GM20000 (cell line): ENCODE data around the gene UVRAG.
"Not testable (repeated sequence)": the region's sequence is repeated elsewhere in the genome, so short reads cannot be mapped to it uniquely, and the experiment has no call there.

ENCODE experiments used
- DNase-seq: peaks from one replicate; pipeline ENCODE4 v3.0.0; 2012; ENCODE audit warnings: low spot score
- TF ChIP-seq, protein P1 (sequence below): IDR thresholded peaks from 2 replicates; pipeline ENCODE4 v1.5.1; 2012; ENCODE audit warnings: mild to moderate bottlenecking, control low read depth; ENCODE audit errors: extremely low read depth, missing control alignments

Gene UVRAG

DNA sequence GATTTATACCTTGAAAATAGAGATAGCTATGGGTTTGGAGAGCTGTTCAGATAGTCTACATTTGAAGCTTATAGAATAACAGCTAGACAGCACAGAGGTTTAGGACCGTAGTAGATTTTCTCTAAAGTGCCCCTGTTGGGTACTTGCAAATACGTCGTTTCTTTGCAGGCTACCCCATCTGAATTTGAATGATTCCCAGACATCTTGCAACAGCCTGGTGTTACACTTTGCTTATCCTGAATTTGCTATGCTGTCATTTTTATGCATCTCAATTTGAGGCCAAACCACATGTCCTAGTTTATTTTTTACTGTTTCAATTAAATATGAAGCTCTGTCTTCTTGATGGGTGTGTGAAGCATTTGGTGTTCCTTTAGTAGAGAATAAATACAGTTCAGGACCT is 249.2 kb downstream of the UVRAG start:
- TF ChIP-seq, protein P1, sequence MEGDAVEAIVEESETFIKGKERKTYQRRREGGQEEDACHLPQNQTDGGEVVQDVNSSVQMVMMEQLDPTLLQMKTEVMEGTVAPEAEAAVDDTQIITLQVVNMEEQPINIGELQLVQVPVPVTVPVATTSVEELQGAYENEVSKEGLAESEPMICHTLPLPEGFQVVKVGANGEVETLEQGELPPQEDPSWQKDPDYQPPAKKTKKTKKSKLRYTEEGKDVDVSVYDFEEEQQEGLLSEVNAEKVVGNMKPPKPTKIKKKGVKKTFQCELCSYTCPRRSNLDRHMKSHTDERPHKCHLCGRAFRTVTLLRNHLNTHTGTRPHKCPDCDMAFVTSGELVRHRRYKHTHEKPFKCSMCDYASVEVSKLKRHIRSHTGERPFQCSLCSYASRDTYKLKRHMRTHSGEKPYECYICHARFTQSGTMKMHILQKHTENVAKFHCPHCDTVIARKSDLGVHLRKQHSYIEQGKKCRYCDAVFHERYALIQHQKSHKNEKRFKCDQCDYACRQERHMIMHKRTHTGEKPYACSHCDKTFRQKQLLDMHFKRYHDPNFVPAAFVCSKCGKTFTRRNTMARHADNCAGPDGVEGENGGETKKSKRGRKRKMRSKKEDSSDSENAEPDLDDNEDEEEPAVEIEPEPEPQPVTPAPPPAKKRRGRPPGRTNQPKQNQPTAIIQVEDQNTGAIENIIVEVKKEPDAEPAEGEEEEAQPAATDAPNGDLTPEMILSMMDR, result no peak
- DNase-seq, result no peak

DNA sequence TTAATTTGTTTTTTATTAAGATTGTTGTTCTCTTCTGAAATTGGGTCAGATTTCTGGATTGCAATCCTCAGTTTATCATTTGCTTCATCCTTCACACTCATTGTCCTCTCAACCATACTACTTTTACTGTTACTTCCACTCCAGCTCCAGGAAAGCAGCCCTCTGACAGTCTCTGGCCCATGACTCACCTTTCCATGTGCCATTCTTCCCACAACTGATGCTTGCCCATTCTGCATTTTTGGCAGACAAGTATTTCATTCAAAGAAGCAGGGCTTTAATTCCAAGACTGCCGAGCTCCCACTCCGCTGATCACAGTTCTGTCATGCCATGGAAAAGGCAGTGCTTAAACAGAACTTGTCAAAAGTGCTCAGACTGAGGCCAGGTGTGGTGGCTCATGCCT is 252.1 kb downstream of the UVRAG start:
- TF ChIP-seq, protein P1, result no peak
- no peak for DNase-seq

DNA sequence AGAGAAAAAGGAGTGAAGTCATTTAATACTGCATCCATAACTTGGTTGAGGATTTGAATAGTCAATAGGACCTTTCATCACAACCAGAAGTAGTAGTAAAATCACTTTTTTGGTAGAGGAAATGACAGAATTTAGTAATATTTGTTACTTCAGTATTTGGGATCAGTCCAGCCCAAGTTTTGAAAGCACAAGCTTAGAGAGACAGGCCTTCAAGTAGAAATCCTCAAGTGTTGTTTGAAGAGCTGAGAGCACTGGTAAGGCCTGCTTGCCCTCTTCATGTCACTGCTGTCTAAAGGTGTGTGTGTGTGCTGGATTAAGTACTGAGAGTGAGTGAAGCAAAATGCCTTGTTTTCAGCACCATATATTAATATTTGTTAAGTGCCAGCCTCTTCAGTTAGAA is 254.0 kb downstream of the UVRAG start:
- TF ChIP-seq, protein P1, result no peak
- no peak for DNase-seq

DNA sequence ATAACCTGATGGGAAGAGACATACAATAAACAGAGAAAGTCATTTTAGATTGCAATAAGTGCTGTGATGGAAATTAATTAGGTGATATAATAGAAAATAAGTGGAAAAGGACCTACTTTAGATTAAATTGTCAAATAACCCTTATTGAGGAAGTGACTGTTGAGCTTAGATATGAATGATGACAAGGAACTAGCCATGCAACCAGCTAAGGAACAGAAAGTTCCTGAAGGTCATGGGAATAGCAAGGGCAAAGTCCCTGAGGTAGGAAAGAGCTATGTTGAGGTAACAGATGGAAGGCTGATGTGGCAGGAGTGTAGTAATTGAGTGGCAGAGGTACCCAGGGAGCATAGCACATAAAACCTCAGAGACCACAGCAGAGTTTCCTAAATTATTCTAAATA is 256.1 kb downstream of the UVRAG start:
- no peak for DNase-seq

DNA sequence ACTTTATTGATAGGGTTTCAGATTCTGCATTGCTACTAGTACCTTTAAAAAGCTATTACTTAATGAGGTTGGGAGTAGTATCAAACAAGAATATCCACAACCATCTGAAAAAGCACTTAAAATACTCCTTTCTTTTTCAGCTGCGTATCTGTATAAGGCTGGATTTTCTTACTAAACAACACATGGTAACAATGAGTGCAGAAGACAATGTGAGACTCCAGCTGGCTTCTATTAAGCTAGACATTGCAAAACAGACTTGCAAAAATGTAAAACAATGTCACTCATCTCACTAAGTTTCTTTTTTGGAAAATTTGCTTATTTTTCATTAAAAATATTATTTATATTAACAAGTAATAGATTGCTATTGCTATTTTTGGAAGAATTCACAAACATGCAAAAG is 258.7 kb downstream of the UVRAG start:
- no peak for DNase-seq
- TF ChIP-seq, protein P1, result no peak

More for the DNA sequence above, 256.1 kb downstream of the UVRAG start:
- TF ChIP-seq, protein P1, result no peak

DNA sequence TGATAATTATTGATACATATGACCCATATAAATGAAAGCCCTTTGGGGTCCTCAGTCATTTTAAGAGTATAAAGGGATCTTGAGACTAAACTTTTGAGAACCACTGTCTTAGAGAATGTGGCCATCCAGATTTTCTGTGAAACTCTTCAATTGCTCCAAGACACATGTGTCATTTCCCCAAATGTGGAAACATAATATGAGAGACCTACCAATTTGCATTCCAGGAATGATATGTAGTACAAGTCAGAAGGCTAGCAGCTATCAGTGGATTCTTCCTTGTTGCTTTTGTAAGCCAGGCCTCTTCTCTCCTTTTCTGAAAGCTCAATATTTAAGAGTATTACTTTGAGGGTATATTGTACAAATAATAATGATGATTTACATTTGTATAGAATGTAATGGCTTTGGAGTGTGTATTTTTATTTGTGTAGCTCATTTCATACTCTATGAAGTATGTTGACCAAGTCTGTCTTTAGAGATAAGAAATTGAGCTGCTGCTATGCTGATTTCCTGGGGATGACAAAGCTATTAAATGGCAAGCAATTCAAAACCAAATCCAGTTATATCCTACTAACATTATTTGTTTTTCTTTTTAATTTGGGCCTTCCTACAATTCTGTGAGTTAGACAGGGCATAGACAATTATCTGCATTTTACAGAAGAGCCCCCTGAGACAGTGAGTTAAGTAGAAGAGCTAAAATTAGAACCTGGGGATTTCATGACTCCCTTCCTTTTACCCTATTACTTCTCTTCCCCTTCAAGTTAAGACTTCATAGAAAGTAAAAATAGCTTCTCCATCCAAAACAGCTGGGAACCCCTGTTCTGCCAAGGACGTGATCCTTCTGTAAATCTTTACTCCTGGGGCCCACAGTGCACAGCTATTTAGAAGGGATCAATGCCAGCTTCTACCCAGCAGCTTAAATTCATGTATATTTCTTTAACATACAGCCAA is 259.4 kb downstream of the UVRAG start:
- DNase-seq, result no peak
- TF ChIP-seq, protein P1, result no peak

DNA sequence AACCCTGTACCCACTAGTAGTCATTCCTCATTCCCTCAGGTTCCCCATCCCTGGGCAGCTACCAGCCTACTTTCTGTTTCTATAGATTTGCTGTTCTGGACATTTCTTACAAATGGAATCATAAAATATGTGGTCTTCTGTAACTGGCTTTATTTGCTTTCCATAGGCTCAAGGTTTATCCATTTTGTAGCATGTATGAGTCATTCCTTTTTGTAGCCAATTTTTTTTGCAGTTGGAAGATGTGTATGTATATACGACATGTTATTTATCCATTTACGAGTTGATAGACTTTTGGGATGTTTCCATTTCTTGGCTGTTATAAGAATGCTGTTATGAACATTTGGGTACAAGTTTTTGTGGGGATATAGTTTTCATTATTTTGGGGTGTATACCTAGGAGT is 260.7 kb downstream of the UVRAG start:
- no peak for DNase-seq
- TF ChIP-seq, protein P1, result no peak

DNA sequence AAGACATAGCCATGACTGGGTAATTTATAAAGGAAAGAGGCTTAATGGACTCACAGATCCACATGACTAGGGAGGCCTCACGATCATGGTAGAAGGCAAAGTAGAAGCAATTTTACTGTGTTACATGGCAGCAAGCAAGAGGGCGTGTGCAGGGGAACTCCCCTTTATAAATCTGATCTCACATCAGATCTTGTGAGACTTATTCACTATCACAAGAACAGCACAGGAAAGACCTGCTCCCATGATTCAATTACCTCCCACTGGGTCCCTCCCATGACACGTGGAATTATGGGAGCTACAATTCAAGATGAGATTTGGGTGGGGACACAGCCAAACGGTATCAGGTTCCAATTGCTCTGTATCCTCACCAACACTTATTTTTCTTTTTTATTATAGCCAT is 261.2 kb downstream of the UVRAG start:
- DNase-seq, result not testable (repeated sequence)
